Vagina (tissue), 2 donors: ENCODE measurements around the gene LPP.

ENCODE experiments used
- POLR2A ChIP-seq, 2 donors: fragments of 450-650 bp; IDR thresholded peaks; one replicate each; pipeline ENCODE4 v1.6.1; 2017; ENCODE audit warnings: antibody characterized with exemption in 2 of 2, mild to moderate bottlenecking in 2 of 2, moderate library complexity in 2 of 2
- POLR2AphosphoS5 ChIP-seq, 2 donors: sonication (generic); formaldehyde crosslinking; IDR thresholded peaks; one replicate each; pipeline ENCODE4 v1.9.0; 2017; ENCODE audit warnings: antibody characterized with exemption in 2 of 2, mild to moderate bottlenecking in 2 of 2, low read depth in 1 of 2; ENCODE audit not compliant: insufficient read depth in 1 of 2
- TF ChIP-seq, protein P1 (sequence below), 3 experiments: fragments of 450-650 bp in 2 of 3; fragments of 200-600 bp in 1 of 3; sonication (generic) in 1 of 3; IDR thresholded peaks; one replicate each; pipeline ENCODE4 v1.5.1; 2017 to 2019; ENCODE audit warnings: antibody characterized with exemption in 3 of 3, mild to moderate bottlenecking in 2 of 3, moderate library complexity in 2 of 3

DNA sequence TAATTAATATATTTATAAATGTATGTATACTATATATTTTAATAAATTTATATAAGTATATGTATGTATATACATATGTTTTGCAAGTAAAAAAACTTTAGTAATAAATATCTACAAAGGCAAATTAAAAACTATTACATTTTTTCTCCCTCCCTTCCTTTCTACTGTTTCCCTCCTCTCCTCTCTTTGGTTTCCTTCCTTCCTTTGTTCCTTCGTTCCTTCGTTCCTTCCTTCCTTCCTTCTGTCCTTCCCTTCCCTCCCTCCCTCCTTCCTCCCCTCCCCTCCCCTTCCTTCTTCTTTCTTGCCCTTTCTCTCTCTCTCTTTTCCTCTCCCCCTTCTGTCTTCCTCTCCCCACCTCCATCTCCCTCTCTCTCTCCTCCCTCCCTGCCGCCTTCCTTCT is 423.6 kb downstream of the LPP start:
- TF ChIP-seq, protein P1, sequence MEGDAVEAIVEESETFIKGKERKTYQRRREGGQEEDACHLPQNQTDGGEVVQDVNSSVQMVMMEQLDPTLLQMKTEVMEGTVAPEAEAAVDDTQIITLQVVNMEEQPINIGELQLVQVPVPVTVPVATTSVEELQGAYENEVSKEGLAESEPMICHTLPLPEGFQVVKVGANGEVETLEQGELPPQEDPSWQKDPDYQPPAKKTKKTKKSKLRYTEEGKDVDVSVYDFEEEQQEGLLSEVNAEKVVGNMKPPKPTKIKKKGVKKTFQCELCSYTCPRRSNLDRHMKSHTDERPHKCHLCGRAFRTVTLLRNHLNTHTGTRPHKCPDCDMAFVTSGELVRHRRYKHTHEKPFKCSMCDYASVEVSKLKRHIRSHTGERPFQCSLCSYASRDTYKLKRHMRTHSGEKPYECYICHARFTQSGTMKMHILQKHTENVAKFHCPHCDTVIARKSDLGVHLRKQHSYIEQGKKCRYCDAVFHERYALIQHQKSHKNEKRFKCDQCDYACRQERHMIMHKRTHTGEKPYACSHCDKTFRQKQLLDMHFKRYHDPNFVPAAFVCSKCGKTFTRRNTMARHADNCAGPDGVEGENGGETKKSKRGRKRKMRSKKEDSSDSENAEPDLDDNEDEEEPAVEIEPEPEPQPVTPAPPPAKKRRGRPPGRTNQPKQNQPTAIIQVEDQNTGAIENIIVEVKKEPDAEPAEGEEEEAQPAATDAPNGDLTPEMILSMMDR (IDR thresholded peaks at IDR 0.05), result no peak
- TF ChIP-seq POLR2A (IDR thresholded peaks at IDR 0.05) (no peak), POLR2AphosphoS5 (IDR thresholded peaks at IDR 0.05; ENCODE audit: insufficient read depth in 1 of 2, low read depth in 1 of 2) (no peak)
